Mesenteric fat pad (tissue), 1 donor: ENCODE data around the gene IL17RD. TPM values are rescaled to one million over a fixed set of nuclear protein-coding genes. Genes with fewer than 3 reads are reported as not detected.

Experiments
- DNase-seq: peaks from one replicate; pipeline ENCODE4 v3.0.0-alpha.2; 2020; ENCODE audit warnings: low spot score
- total RNA-seq: library from RNA; stranded (reverse); fragmentation: NEBNext Ultra II Directional; extraction: Animal tissue kit (Norgen Biotek cat#: 25700); gene quantifications from one replicate; pipeline ENCODE4 v1.2.1, GENCODE V29; 2021
- donor health status: DM: yes; HTN: yes; CAD: no.

IL17RD gene
- total RNA-seq, 1 donor from 2014 or later = 3.5 TPM

DNA sequence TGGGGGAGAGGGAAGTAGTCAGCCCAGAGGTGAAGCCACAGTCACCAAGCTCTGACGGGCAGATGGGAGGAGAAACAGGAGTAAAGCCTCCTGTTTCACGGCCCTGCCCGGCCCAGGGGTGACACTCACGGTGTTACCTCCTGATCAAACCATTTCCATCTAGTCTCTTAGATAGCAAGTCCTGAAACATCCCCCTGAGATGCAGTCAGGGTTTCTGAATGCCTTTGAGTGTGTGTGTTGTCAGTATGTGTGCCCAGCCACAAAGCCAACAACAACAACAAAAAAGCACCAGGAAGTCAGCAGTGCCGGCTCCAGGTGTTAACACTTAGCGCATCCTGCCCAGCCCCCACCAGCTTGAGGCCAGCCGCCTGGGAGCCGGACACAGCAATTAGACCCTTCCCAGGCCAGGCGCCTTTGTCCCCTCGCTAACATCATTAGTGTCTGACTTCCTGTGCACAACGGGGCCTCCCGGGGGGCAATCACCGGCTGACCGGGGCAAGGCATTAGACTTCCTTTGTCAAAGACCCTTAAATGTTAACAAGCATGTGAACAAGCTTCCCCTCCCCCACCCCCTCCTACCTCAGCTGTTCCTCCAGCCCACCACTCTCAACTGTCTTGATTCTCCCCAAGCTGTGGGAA is 34.5 kb downstream of the IL17RD start:
- DNase-seq = no peak

DNA sequence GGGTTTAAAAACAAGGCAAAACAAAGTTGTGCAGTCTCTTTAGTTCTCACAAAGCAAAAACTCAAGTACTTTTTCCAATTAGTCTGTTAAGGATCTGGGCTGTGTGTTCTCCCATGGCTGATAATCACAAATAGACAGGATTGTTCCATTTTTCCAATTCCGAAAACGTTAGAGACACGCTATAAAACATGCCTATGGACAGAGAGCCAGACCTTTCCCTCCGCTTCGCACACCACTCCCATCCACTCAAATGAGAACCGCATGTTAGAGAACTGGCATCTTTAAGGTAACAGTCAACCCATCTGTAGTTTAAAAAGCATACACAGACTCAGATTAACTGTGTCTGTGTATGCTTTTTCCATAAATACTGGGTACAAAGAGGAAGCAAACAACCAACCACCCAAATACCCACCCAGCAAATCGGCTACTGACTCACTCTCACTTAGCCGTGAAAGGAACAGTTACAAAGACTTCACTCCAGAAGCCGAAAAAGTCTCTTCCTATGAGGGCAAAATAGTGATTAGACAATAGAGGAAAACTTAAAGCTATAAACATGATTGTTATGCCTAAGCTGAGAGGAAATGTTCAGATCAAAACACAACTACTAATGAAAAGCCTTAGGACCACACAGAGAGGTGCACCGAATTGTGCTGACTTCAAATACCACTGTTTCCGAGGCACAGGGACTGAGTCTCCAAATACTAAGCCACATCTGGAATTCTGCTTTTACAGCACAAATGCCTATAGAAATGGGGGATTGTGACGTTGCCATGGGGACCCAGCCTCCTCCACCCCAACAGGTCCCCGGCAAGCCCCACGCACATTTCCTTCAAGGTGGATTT is 36.1 kb downstream of the IL17RD start:
- DNase-seq = no peak

DNA sequence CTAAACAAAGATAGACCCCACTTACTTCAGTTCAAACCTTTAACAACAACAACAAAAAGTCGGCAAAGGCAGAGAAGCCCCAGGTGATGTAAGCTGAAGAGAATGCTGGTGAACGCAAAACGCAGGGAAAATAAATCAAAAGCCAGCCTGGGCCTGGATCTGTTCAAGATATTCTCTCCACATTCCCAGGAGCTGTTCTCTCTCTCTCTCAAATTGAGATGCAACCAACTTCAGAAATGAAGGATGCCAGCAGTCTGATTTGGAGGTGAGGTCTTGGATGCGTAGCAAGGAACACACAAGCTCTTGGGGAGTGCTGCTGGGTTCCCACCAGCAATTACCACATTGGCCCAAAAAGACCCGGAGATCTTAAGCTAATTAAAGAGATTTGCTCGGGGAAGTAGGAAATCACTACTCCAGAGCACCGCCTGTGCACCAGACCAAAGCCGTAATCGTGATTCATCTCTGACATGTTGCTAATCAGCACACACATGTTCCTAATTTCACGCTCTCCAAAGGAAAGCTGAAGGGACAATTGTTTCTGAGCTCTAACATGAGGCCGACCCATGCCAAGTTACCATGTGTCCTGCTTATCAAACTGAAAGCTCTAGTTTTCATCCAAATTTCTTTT is 37.1 kb downstream of the IL17RD start:
- DNase-seq = no peak

DNA sequence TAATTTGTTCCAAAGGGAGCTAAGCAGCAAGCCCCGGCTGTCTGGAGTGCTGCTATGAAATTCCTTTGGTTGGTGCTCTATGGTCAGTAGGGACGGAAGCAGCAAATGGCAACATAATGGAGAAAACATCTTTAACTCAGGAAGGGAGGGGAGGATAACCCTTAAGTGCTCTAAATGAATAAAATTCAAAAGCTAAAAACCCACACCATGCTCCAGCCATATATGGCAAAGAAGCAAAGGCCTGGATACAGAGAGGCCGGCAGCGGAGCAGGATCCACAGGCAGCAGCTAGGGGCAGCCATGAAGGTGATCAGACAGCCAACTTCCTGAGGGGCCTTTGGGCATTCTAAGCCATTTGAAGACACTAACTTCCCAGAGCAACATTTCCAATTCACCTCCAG is 38.9 kb downstream of the IL17RD start:
- no peak for DNase-seq

GRCh38 chr3:57120451-57121174 is 44.5 kb downstream of the IL17RD start:
- DNase-seq = no peak

- no peak for DNase-seq
Measured at GRCh38 chr3:57120040-57120439, 45.1 kb downstream of the IL17RD start.

DNA sequence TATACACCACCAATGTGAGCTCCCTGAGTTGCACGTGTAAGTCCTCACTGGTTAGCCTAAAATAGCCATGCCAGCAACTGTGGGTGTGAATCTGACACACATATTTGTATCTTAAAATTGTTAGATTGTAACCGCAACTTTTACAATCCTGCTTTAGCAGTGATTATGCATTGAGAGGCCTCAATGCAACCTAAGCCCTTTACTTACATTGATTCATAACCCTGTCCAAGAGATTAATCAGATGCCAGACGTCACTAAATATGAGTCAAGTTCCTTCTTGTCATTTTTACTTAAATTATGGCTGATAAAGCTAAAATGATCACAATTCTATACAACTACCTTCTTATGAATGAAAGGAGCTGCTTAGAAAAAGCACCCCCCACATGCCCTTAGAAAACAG is 46.9 kb downstream of the IL17RD start:
- DNase-seq = no peak

DNA sequence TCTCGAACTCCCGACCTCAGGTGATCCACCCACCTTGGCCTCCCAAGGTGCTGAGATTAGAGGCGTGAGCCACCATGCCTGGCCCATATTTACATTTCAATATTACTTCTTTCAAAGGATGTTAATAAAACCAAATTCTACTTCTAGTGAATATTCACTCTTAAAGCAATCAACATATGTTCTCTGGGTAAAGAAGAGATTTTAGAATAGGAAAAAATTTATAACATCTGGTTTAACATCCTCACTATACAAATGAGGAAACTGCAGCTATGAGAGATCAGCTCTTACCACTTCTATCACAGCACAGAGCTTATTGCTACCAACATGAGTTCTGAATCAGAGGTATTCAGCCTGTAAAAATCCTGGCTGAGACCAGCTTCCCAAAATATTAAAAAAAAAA is 48.7 kb downstream of the IL17RD start:
- DNase-seq = no peak

DNA sequence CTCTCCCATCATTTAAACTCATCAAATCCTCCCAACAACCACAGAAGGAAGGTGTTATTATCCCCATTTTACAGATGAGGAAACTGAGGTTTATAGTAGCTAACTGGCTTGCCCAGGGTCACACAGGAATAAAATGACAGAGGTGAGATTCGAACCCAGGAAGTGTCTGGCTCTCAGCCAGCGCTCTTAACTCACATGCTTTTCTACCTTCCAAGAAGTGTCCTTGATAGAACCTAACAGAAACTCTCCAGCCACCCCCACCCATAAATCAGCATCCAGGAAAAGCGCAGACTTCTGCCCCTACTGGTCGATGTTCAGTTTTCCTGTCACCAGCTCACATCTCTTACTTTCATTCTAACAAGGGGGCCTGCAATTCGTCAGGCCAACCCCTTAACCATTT is 52.9 kb downstream of the IL17RD start:
- DNase-seq = no peak

- no peak for DNase-seq
Measured at GRCh38 chr3:57110798-57111197, 54.4 kb downstream of the IL17RD start.

DNA sequence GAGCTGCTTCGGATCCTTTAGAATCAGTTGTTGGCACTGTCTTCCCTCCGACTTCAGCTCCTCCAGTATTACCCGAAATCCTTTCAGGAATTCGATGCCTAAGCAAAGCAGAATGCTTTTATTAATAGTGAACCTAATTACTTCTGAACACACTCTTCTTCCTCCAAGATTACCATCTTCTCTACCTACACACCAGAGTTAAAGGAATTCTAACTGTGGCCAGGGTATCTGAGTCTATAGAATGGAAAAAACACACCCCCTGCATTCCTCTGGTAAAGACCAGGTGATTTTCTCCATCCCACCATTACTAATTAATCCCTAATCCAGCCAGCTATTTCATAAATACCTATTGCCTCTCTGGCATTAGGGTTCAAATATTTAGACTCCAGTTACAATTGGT is 54.9 kb downstream of the IL17RD start:
- no peak for DNase-seq

- no peak for DNase-seq
Measured at GRCh38 chr3:57109437-57110199, 55.5 kb downstream of the IL17RD start.

GRCh38 chr3:57108684-57109083 is 56.5 kb downstream of the IL17RD start:
- DNase-seq = no peak

- no peak for DNase-seq
Measured at GRCh38 chr3:57105585-57105984, 59.6 kb downstream of the IL17RD start.

DNA sequence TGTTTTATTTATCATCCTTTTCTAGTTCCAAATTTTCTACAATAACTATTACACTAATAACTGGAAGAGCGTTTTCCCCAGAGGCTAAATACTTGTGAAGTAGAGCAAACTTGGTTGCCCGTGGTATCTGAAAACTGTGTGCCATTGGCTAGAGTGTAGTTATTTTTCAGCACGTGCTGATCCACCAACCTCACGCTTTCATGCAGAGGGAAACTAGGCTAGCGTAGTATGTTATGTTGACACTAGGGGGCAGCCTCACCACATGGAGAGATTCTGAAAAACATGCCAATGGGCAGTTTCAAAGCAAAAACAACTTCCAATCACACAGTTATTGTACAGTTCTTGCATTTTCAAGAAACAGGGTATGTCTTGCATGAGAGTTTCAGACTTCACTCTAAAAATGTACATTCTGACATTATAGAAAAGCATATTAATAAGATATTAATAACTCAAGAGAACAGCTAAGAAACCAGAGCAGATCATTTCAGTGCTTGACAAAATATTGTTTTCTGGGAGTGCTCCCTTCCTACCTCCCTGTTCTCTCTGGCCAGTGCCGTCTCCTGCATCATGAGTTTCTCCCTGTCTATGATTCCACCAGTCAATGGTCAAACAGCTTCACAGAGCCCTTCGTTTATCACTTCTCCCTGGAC is 65.0 kb downstream of the IL17RD start:
- DNase-seq = no peak

GRCh38 chr3:57098418-57099310 is 66.5 kb downstream of the IL17RD start:
- DNase-seq = no peak

- no peak for DNase-seq
Measured at GRCh38 chr3:57097536-57097935, 67.6 kb downstream of the IL17RD start.

DNA sequence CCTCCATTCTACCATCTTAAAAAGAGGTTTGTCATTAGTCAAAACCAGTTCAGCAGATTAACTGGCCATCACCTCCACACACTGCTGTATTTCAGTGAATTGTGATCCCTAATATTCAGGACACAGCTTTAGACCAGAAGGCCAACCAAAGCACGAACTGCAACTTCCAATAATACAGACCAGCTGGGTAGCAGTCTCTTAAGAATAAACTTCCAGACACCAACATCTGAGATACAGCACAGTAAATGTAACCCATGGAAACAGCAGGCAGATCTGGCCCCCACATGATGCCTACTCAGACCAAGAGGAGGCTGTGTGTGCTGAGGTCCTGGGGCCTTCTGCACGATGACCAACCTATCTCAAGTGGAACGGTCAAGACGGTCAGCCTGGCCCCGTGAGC is 69.8 kb downstream of the IL17RD start:
- no peak for DNase-seq

DNA sequence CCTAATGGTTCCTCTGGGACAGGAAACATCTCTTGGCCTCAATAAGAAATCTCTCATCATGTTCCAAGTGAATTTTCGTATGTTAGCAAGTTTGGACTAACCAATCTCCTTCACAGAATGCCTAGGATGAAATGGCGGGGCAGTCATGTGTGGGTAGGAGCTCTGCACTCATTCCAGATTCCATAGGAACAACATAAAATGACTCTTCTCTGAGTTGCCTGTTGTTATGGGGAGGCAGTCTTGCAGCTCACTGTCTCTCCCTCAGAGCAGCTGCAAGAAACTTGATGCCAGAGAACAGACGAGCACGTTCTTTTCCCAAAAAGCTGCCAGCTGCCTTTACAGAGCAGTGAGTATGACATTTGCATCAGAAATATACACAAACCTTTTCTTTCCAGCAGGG is 70.6 kb downstream of the IL17RD start:
- no peak for DNase-seq
